Hematopoietic multipotent progenitor cell (in vitro differentiated cells): ENCODE data around the gene SCEL. TPM values are rescaled to one million over a fixed set of nuclear protein-coding genes. Genes with fewer than 3 reads are reported as not detected.
"Not testable (repeated sequence)": the region's sequence is repeated elsewhere in the genome, so short reads cannot be mapped to it uniquely, and the experiment has no call there.

Source experiments
- DNase-seq, 3 donors: peaks; one replicate each; pipeline ENCODE4 v3.0.0-alpha.2; 2011 to 2015; ENCODE audit warnings: low read depth in 2 of 3, low spot score in 2 of 3
- total RNA-seq: library from RNA; depleted of rRNA; stranded (reverse); fragments of >200 nt; gene quantifications from one replicate; pipeline ENCODE4 v1.2.3, GENCODE V29; 2012

The SCEL gene
- not detected for total RNA-seq

GRCh38 chr13:77535448-77535847, at the start of gene SCEL:
TSS of gene SCEL (plus strand) at chr13:77535706. CDS start at chr13:77555876, 20,170 bp downstream.
- no peak for DNase-seq

DNA sequence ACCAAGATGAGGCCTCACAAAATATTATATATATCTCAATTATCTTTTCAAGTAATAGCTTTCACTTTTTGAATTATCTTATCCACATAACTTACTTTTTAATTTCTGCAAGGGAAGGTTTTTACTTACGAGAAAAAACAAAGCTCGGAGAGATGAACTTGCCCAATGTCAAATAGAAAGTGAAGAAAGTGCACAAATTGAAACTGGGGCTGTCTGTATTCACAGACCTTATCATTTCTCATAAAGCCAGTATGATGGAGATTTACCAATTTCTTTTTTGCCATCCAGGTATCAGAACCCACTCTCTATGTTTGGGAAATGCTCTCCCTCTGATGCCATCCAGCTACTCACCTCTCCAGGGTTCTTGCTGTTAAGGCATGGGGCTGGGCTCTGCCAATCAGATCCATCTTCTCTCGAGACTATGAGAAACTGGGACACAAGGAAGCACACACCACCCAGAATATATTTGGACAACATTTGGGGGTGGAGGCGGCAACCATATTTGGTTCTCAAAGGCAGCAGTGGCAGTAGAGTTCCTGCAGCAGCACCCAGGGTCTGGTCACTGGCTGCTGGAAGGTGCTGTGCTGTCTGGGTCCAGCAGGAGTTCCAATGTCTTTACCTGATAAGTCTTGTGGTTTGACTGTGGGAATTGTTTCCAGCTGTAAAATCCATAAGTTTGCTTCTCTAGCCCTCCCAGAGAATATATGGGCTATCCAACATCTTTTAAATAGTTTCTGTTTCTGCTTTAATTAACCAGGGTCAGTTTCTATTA, 45.8 kb upstream of the SCEL start:
- no peak for DNase-seq

DNA sequence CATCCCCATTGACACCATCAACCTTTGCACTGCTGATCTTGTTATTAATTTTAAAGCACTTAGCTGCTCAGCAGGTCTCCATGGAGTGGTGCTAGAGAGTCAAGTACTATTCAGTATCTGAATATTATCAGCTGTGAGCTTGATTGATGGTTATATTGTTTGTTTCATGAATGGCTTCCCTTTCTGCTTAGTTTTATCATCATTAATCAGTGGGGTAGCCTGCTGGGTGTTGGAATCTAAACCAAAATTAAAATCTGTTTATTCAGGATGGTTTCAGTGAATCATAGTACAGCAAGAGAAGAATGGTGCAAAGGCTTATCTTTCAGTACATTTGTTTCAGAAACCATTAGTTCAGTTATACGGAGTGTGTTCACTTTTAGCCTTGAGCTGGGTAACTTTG, 42.5 kb upstream of the SCEL start:
- DNase-seq = peak in 2 of 3 donors; percentile 14 to 50

GRCh38 chr13:77494226-77494625, 41.3 kb upstream of the SCEL start:
- no peak for DNase-seq

DNA sequence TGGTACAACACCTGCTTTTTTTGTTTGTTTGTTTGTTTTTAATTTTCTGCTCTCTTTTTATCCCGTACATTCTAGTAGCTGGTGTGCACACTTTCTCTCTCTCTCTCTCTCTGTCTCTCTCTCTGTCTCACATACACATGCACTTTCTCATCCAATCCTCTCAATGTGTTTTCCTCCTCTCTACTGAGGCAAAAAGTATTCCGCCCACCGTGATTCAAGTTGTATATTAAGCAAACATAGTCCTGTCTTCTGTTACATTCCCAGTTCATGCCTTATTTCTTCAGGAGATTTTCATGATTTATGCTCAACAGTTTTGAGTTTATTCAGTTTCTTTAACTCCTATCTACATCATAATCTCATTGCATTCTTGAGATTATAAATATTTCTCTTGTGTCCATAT, 38.2 kb upstream of the SCEL start:
- DNase-seq = no peak

GRCh38 chr13:77497835-77498234, 37.7 kb upstream of the SCEL start:
- DNase-seq = no peak

GRCh38 chr13:77502104-77502720, 33.3 kb upstream of the SCEL start:
- no peak for DNase-seq

DNA sequence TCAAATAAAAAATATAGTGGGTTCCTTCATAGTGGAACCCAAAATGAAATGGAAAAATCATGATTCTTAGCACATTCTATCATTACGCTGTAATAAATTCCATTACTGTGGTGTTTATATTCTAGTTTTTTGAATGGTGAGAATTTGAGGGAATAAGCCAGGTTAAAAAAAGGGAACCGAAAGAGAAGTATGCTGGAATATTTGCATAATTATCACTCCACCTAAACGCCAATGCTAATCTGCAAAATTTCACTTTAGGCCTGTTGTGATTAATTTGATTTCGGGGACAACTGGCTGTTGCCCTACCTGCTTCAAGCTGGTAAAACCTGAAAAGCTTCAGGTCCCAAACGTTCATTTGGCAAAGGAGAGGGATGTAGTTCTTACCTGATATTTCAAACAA, 32.1 kb upstream of the SCEL start:
- DNase-seq = no peak

DNA sequence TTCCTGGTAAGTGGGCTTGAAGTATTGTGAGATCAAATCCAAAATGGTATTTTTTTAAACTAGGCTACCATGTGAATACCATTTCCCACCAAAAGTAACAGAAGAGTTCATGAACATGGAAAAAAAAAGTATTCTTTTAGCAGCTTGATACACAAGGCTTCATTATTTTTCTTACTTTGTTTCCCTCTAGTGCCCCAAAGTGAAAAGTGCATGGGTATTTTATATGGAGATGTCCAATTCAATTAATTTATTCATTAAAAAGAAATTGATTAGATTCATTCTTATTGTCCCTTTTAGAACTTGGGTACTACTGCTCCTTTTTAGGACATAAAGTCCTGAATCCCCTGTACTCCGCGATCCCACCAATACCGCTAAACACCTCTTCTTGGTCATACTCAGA, 28.6 kb upstream of the SCEL start:
- DNase-seq = peak in 2 of 3 donors; percentile 11 to 35

- peak in 1 of 3 donors; percentile 33 for DNase-seq
Measured at GRCh38 chr13:77507931-77508776, 27.4 kb upstream of the SCEL start.

GRCh38 chr13:77508959-77509620, 26.4 kb upstream of the SCEL start:
- no peak for DNase-seq

GRCh38 chr13:77510156-77510555, 25.4 kb upstream of the SCEL start:
- DNase-seq = no peak

DNA sequence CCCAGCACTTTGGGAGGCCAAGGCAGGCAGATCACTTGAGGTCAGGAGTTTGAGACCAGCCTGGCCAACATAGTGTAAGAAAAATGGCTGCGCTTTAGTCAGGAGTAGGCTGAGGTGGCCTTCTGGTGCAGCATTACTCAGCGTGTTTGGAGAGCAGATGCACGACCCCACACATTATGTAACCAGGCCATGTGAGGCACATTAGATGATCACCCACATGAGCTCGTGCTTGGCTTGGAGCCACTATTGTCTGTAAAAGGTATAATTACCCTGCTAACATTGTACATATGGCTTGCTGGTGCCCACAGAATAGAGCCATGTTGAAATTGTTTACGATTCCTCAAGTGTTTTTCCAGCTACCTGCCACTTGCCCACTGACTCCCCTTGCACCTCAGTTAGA, 24.0 kb upstream of the SCEL start:
- peak in 1 of 3 donors; percentile 8 for DNase-seq

DNA sequence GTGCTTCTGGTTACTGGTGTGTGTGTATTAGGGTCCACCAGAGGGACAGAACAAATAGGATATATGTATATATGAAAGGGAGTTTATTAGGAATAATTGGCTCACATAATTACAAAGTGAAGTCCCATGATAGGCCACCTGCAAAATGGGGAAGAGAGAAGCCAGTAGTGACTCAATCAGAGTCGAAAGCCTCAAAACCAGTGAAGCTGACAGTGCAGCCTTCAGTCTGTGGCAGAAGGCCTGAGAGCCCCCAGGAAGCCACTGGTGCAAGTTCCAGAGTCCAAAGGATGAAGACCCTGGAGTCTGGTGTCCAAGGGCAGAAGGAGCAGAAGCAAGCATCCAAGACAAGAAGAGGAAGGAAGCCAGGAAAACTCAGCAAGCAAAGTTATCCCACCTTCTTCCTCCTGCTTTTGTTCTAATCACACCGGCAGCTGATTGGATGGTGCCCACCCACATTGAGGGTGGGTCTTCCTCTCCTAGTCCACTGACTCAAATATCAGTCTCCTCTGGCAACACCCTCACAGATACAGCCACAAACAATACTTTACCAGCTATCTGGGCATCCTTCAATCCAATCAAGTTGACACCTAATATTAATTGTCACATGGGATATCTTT, 21.7 kb upstream of the SCEL start:
- no peak for DNase-seq

- no peak for DNase-seq
Measured at GRCh38 chr13:77514336-77514726, 21.2 kb upstream of the SCEL start.

DNA sequence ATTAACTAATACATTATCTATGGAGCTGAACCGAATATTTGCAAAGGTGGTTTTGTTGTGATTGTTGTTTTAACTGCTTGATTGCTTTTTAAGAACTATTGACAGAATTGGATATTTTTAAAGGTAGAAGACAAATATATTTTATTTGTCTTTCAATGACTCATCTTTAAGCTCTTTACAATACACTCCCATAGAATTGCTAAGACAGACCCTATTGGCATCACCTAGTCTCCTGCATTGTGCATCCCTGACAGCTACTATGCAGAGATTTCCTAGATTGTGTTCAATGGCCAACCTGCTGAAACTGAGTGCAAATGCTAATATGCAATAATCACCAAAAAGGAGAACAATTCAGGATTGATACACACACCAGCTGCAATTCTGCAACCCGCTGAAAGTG, 19.7 kb upstream of the SCEL start:
- DNase-seq = no peak

- no peak for DNase-seq
Measured at GRCh38 chr13:77516342-77516789, 19.1 kb upstream of the SCEL start.

- DNase-seq = no peak
Measured at GRCh38 chr13:77518266-77518665, 17.2 kb upstream of the SCEL start.

DNA sequence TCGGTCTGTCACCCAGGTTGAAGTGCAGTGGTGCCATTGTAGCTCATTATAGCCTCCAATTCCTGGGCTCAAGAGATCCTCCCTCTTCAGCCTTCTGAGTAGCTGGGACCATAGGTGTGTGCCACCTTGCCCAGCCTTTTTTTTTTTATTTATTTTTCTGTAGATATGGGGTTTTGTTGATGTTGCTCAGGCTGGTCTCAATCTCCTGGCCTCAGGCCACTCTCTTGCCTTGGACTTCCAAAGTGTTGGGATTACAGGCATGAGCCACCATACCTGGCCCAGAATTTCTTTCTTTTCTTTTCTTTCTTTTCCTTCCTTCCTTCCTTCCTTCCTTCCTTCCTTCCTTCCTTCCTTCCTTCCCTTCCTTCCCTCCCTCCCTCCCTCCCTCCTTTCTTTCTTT, 16.1 kb upstream of the SCEL start:
- DNase-seq = not testable (repeated sequence)

GRCh38 chr13:77519808-77520207, 15.7 kb upstream of the SCEL start:
- DNase-seq = no peak
